Neural progenitor cell (in vitro differentiated cells): ENCODE results near the gene R3HCC1L.

ENCODE experiments used
- EZH2 ChIP-seq: fragments of 200-600 bp; sonication (generic); IDR thresholded peaks from 2 replicates; pipeline ENCODE4 v1.6.1; 2017; ENCODE audit warnings: antibody characterized with exemption, mild to moderate bottlenecking, moderate library complexity
- EZH2phosphoT487 ChIP-seq: fragments of 200-600 bp; sonication (generic); IDR thresholded peaks from 2 replicates; pipeline ENCODE4 v1.6.1; 2017; ENCODE audit warnings: antibody characterized with exemption
- TF ChIP-seq, protein P1 (sequence below): fragments of 200-600 bp; sonication (generic); IDR thresholded peaks from 2 replicates; pipeline ENCODE4 v1.5.1; 2017; ENCODE audit warnings: antibody characterized with exemption, mild to moderate bottlenecking

DNA sequence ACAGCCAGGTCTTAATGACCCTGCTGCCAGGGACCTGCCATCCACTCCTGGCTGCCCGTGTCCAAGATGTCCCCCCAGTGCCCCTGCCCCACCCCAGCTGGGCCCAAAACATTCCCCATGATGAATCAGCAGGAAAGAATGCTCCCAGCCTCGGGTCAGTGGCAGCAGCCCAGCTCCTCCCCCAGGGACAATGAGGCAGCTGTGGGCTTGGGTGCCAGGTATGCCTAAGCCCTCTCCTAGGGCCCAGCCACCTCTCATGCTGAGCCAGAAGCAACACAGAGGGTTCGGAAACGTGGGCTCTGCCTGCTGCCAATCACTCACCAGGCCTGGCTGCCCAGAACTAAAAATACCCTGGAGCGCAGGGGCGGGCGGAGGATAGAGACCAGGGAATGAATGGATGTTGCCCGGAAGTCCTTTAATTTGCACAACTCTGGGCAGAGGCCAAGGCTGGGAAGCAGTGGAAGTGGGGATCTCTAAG, 135.0 kb downstream of the R3HCC1L start:
- TF ChIP-seq, protein P1, sequence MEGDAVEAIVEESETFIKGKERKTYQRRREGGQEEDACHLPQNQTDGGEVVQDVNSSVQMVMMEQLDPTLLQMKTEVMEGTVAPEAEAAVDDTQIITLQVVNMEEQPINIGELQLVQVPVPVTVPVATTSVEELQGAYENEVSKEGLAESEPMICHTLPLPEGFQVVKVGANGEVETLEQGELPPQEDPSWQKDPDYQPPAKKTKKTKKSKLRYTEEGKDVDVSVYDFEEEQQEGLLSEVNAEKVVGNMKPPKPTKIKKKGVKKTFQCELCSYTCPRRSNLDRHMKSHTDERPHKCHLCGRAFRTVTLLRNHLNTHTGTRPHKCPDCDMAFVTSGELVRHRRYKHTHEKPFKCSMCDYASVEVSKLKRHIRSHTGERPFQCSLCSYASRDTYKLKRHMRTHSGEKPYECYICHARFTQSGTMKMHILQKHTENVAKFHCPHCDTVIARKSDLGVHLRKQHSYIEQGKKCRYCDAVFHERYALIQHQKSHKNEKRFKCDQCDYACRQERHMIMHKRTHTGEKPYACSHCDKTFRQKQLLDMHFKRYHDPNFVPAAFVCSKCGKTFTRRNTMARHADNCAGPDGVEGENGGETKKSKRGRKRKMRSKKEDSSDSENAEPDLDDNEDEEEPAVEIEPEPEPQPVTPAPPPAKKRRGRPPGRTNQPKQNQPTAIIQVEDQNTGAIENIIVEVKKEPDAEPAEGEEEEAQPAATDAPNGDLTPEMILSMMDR = no peak
- TF ChIP-seq EZH2 (no peak), EZH2phosphoT487 (no peak)
